H1 (cell line): Measurements from ENCODE around the gene MEGF11. TPM values are rescaled to one million over a fixed set of nuclear protein-coding genes. Genes with fewer than 3 reads are reported as not detected.

Experiments
- CTCF ChIA-PET: fragments of 300-600 bp; sonication (Branson Sonifier 250); formaldehyde crosslinking; loops from one replicate; lab custom pipeline; 2021; ENCODE audit not compliant: partially characterized antibody; lab: Charles Lee
- POLR2A ChIA-PET: fragments of 300-600 bp; sonication (Branson Sonifier 250); formaldehyde crosslinking; loops from one replicate; lab custom pipeline; 2021; ENCODE audit warnings: inconsistent platforms; ENCODE audit not compliant: partially characterized antibody; lab: Charles Lee
- DNase-seq, 2 experiments: peaks; one replicate each; pipeline versions ENCODE4 v3.0.0 to v3.0.0-alpha.2; 2010 to 2022; ENCODE audit warnings: low spot score in 2 of 2, low read depth in 1 of 2, mixed read lengths in 1 of 2
- FAIRE-seq: peaks from 2 replicates; lab custom pipeline; 2011; peaks lifted over from hg19 to GRCh38; lab: Jason Lieb, UNC
- H2AFZ ChIP-seq: 2 replicates; pipeline ENCODE4 v1.8.1; 2012; ENCODE audit warnings: low read length, inconsistent platforms
- H2AK5ac ChIP-seq: 2 replicates; pipeline ENCODE4 v1.6.1; 2013; ENCODE audit warnings: low read depth, low read length
- H2BK120ac ChIP-seq: replicated peaks from 2 replicates; pipeline ENCODE3; 2013; ENCODE audit warnings: low read depth, low read length, inconsistent platforms
- H2BK12ac ChIP-seq: 2 replicates; pipeline ENCODE4 v1.6.1; 2013; ENCODE audit warnings: low read depth, low read length
- H2BK15ac ChIP-seq: 2 replicates; pipeline ENCODE4 v1.6.1; 2013; ENCODE audit warnings: low read length
- H2BK20ac ChIP-seq: 2 replicates; pipeline ENCODE4 v1.6.1; 2013; ENCODE audit warnings: low read length
- H2BK5ac ChIP-seq: 2 replicates; pipeline ENCODE4 v1.6.1; 2013; ENCODE audit warnings: low read depth, low read length
- H3K14ac ChIP-seq: 2 replicates; pipeline ENCODE4 v1.6.1; 2013; ENCODE audit warnings: inconsistent platforms; ENCODE audit not compliant: insufficient read length
- H3K18ac ChIP-seq: 2 replicates; pipeline ENCODE4 v1.6.1; 2013; ENCODE audit warnings: low read length; ENCODE audit errors: extremely low read depth
- H3K23ac ChIP-seq: 2 replicates; pipeline ENCODE4 v1.6.1; 2013; ENCODE audit warnings: inconsistent platforms; ENCODE audit not compliant: insufficient read length
- H3K23me2 ChIP-seq: 2 replicates; pipeline ENCODE4 v1.6.1; 2013; ENCODE audit warnings: low read depth, low read length
- H3K27ac ChIP-seq: 2 replicates; pipeline ENCODE4 v1.6.1; 2011; ENCODE audit warnings: low read depth, low read length, inconsistent platforms
- H3K27me3 ChIP-seq, 4 experiments: replicated peaks in 1 of 4; 1 replicate in 1 of 4; 2 replicates in 3 of 4; pipeline versions ENCODE4 v1.6.1 to v1.8.1; 2011 to 2013; ENCODE audit warnings: low read length in 3 of 4, mild to moderate bottlenecking in 3 of 4, inconsistent platforms in 2 of 4, mixed read lengths in 2 of 4, moderate library complexity in 1 of 4; ENCODE audit not compliant: control insufficient read depth in 3 of 4, insufficient read depth in 3 of 4; ENCODE audit errors: extremely low read depth in 1 of 4
- H3K36me3 ChIP-seq, 4 experiments: 2 replicates each; pipeline versions ENCODE4 v1.6.1 to v1.8.1; 2011 to 2013; ENCODE audit warnings: mild to moderate bottlenecking in 4 of 4, low read length in 3 of 4, moderate library complexity in 2 of 4, control low read depth in 1 of 4, inconsistent platforms in 1 of 4; ENCODE audit not compliant: insufficient read depth in 4 of 4, control insufficient read depth in 2 of 4
- H3K4ac ChIP-seq: replicated peaks from 2 replicates; pipeline ENCODE3; 2013; ENCODE audit warnings: low read length, low read depth, mixed read lengths, inconsistent platforms; ENCODE audit not compliant: insufficient read length
- H3K4me1 ChIP-seq, 4 experiments: replicated peaks in 1 of 4; 1 replicate in 1 of 4; 2 replicates in 3 of 4; pipeline versions ENCODE4 v1.6.1 to v1.8.1; 2011 to 2013; ENCODE audit warnings: low read length in 3 of 4, inconsistent platforms in 2 of 4, mixed read lengths in 1 of 4; ENCODE audit not compliant: insufficient read depth in 4 of 4, control insufficient read depth in 3 of 4
- H3K4me2 ChIP-seq, 2 experiments: 2 replicates each; pipeline versions ENCODE4 v1.6.1 to v1.8.1; 2011 to 2013; ENCODE audit warnings: low read depth in 2 of 2, low read length in 2 of 2, control low read depth in 1 of 2, inconsistent platforms in 1 of 2, mild to moderate bottlenecking in 1 of 2; ENCODE audit not compliant: insufficient read depth in 1 of 2
- H3K4me3 ChIP-seq, 4 experiments: fragments of 200-600, 300-600 bp in 1 of 4; sonication (generic), shearing (Covaris generic), sonication (Bioruptor Twin) in 1 of 4; 2 replicates each; pipeline versions ENCODE4 v1.5.1 to v1.8.1; 2011 to 2016; ENCODE audit warnings: low read length in 4 of 4, low read depth in 3 of 4, control low read depth in 2 of 4, inconsistent platforms in 2 of 4, mild to moderate bottlenecking in 2 of 4, mixed read lengths in 1 of 4, moderate library complexity in 1 of 4; ENCODE audit not compliant: insufficient read depth in 2 of 4; ENCODE audit errors: extremely low read depth in 1 of 4
- H3K56ac ChIP-seq: replicated peaks from 2 replicates; pipeline ENCODE3; 2013; ENCODE audit warnings: low read depth, mild to moderate bottlenecking, mixed read lengths, low read length, inconsistent platforms; ENCODE audit not compliant: insufficient read length
- H3K79me1 ChIP-seq: 2 replicates; pipeline ENCODE4 v1.6.1; 2013; ENCODE audit warnings: low read depth, low read length, control low read depth
- H3K79me2 ChIP-seq, 2 experiments: 2 replicates each; pipeline versions ENCODE4 v1.6.1 to v1.8.1; 2012 to 2013; ENCODE audit warnings: low read length in 2 of 2, mild to moderate bottlenecking in 2 of 2, inconsistent platforms in 1 of 2; ENCODE audit not compliant: insufficient read depth in 2 of 2, control insufficient read depth in 1 of 2
- H3K9ac ChIP-seq, 4 experiments: replicated peaks in 1 of 4; 1 replicate in 1 of 4; 2 replicates in 3 of 4; pipeline versions ENCODE4 v1.6.1 to v1.8.1; 2011 to 2013; ENCODE audit warnings: low read depth in 3 of 4, low read length in 3 of 4, control low read depth in 2 of 4, mild to moderate bottlenecking in 2 of 4, moderate library complexity in 2 of 4, inconsistent platforms in 1 of 4; ENCODE audit errors: extremely low read depth in 1 of 4
- H3K9me3 ChIP-seq, 2 experiments: 2 replicates each; pipeline versions ENCODE4 v1.6.1 to v1.8.1; 2012 to 2013; ENCODE audit warnings: mild to moderate bottlenecking in 2 of 2, moderate library complexity in 2 of 2, control low read depth in 1 of 2, inconsistent platforms in 1 of 2, low read depth in 1 of 2, low read length in 1 of 2, mixed read lengths in 1 of 2; ENCODE audit not compliant: insufficient read depth in 2 of 2
- H4K20me1 ChIP-seq, 2 experiments: replicated peaks in 1 of 2; 2 replicates each; pipeline versions ENCODE3 to v1.8.1; 2011 to 2013; ENCODE audit warnings: inconsistent platforms in 2 of 2, low read length in 2 of 2, mild to moderate bottlenecking in 1 of 2; ENCODE audit not compliant: insufficient read depth in 2 of 2, control insufficient read depth in 1 of 2
- H4K5ac ChIP-seq: 2 replicates; pipeline ENCODE4 v1.6.1; 2013; ENCODE audit warnings: low read length, low read depth, mixed read lengths, inconsistent platforms; ENCODE audit not compliant: insufficient read length
- H4K8ac ChIP-seq: 2 replicates; pipeline ENCODE4 v1.8.0; 2013; ENCODE audit warnings: mild to moderate bottlenecking, moderate library complexity, low read length, inconsistent platforms; ENCODE audit not compliant: insufficient read depth; ENCODE audit errors: extremely low read depth
- H4K91ac ChIP-seq: replicated peaks from 2 replicates; pipeline ENCODE3; 2013; ENCODE audit warnings: low read length, mixed read lengths, inconsistent platforms; ENCODE audit not compliant: insufficient read length
- BRCA1 ChIP-seq: IDR thresholded peaks from 2 replicates; pipeline ENCODE4 v1.6.1; 2012; ENCODE audit warnings: low read depth, low read length, improper control_type of control experiment
- HDAC2 ChIP-seq, 2 experiments: fragments of 300-600 bp in 1 of 2; sonication (generic) in 1 of 2; IDR thresholded peaks; 2 replicates each; pipeline ENCODE4 v1.6.1; 2011 to 2012; ENCODE audit warnings: low read depth in 2 of 2, low read length in 2 of 2, mild to moderate bottlenecking in 2 of 2, moderate library complexity in 2 of 2, borderline replicate concordance in 1 of 2, inconsistent platforms in 1 of 2
- KDM1A ChIP-seq: fragments of 200-600, 300-600 bp; sonication (generic); IDR thresholded peaks from 2 replicates; pipeline ENCODE4 v1.7.1; 2016; ENCODE audit warnings: mild to moderate bottlenecking, low read length, borderline replicate concordance
- KDM5A ChIP-seq: fragments of 200-600 bp; IDR thresholded peaks from 2 replicates; pipeline ENCODE4 v1.7.1; 2012; ENCODE audit warnings: mild to moderate bottlenecking, low read length, inconsistent platforms, mixed read lengths
- PHF8 ChIP-seq: fragments of 200-600 bp; sonication (generic); conservative IDR thresholded peaks from 2 replicates; pipeline ENCODE4 v1.7.1; 2012; ENCODE audit warnings: low read depth, mild to moderate bottlenecking, inconsistent platforms, low read length, moderate library complexity
- POLR2A ChIP-seq, 2 experiments: IDR thresholded peaks; 1 replicate in 1 of 2; 2 replicates in 1 of 2; pipeline ENCODE4 v1.6.1; 2011; ENCODE audit warnings: low read depth in 2 of 2, low read length in 2 of 2, mild to moderate bottlenecking in 2 of 2; ENCODE audit errors: control extremely low read depth in 1 of 2
- SIX5 ChIP-seq: IDR thresholded peaks from 2 replicates; pipeline ENCODE4 v1.6.1; 2011; ENCODE audit warnings: mild to moderate bottlenecking, low read depth, low read length
- WGBS, 2 experiments: shearing (Covaris generic) in 1 of 2; methylation state at CpG; one replicate each; pipeline versions ENCODE4 v1.1.6 to v1.1.7; 2013 to 2015; ENCODE audit warnings: low lambda C conversion rate in 2 of 2, mixed read lengths in 2 of 2, inconsistent platforms in 1 of 2, low coverage in 1 of 2, missing lambda C conversion rate in 1 of 2; ENCODE audit not compliant: insufficient replicate concordance in 2 of 2, insufficient coverage in 1 of 2, insufficient read length in 1 of 2; ENCODE audit errors: extremely low coverage in 1 of 2, missing lambda C conversion rate in 1 of 2; 5-methylcytosine and 5-hydroxymethylcytosine counted together
- polyA plus RNA-seq, 7 experiments: library from polyadenylated mRNA; depleted of rRNA in 3 of 7; stranded (reverse) in 5 of 7; unstranded in 2 of 7; fragments of >200 nt in 5 of 7; fragments of 200-250 nt in 2 of 7; gene quantifications; 1 replicate in 5 of 7; 2 replicates in 1 of 7; 4 replicates in 1 of 7; pipeline versions ENCODE4 v1.2.1 to v1.2.3, GENCODE V29; 2011 to 2013; ENCODE audit warnings: missing spikeins in 2 of 7, mixed read lengths in 2 of 7
- total RNA-seq: library from RNA; stranded (reverse); fragmentation: NEBNext Ultra II Directional; extraction: Animal tissue kit (Norgen Biotek cat#: 25700); gene quantifications from 2 replicates; pipeline ENCODE4 v1.2.1, GENCODE V29; 2021

The MEGF11 gene
- total and polyA plus RNA-seq, 2 of the 8 experiments (the other 6 are each of a cell fraction or from before 2014, with no cell fraction given) = 4.4 to 4.8 TPM

DNA sequence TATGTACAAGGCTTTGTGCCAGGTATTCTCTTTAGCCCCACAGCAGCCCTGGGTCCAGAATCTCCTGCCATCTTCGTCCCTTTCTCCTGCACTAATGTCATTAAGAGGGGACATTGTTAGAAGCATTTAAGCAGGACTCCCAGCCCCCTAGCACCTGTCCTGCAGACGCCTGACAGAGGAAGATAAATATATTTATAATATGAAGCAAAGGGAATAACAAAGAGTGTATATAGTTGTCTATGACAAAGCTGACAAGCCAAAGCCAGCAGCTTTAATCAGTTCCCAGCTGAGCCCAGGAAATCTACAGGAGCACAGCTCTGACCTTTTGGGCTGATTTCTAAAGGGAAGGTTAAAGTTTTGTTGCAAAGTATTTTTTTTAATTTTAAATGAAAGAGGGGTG, 96.0 kb downstream of the MEGF11 start:
- DNase-seq (no peak), FAIRE-seq (no peak)
- no peak overlapping the region for H4K5ac ChIP-seq
- no peaks in the 10 kb centered on the region for H3K4me1 ChIP-seq
- H3K79me1 ChIP-seq = no peaks in the 10 kb centered on the region
- no peak overlapping the region for H4K8ac ChIP-seq
- no peak overlapping the region for H2BK5ac ChIP-seq
- H3K9ac ChIP-seq = no peak overlapping the region
- H3K14ac ChIP-seq = no peak overlapping the region
- ChIA-PET POLR2A (interaction anchor here (1.1 kb wide), 1 partner anchor 142 kb away, joined by 4 read pairs; no protein-coding TSS in a partner anchor), CTCF (interaction anchor here (0.8 to 3.8 kb wide), 9 partner anchors 10 to 176 kb away, joined by 3 to 12 read pairs (median 3); no protein-coding TSS in a partner anchor)
- H2BK20ac ChIP-seq = no peak overlapping the region
- no peaks in the 10 kb centered on the region for H3K36me3 ChIP-seq
- no peak overlapping the region for H4K91ac ChIP-seq
- no peaks in the 10 kb centered on the region for H4K20me1 ChIP-seq
- H2BK12ac ChIP-seq = no peak overlapping the region
- H3K4me3 ChIP-seq = no peak overlapping the region
- H3K79me2 ChIP-seq = no peaks in the 10 kb centered on the region
- H2AFZ ChIP-seq = no peak overlapping the region
- no peak overlapping the region for H3K23ac ChIP-seq
- H3K27me3 ChIP-seq = no peaks in the 10 kb centered on the region
- H3K18ac ChIP-seq = no peak overlapping the region
- peak overlapping the region; percentile 19 for H3K4ac ChIP-seq
- no peak overlapping the region for H3K4me2 ChIP-seq
- H3K27ac ChIP-seq = no peak overlapping the region
- no peak overlapping the region for H3K56ac ChIP-seq
- no peak for TF ChIP-seq KDM1A
- no peak for TF ChIP-seq SIX5
- TF ChIP-seq PHF8 = no peak
- TF ChIP-seq POLR2A (IDR thresholded peaks at IDR 0.05; ENCODE audit: control extremely low read depth in 1 of 2, low read depth in 2 of 2, low read length in 2 of 2) = no peak
- no peak for TF ChIP-seq KDM5A
- TF ChIP-seq HDAC2 (IDR thresholded peaks at IDR 0.05; ENCODE audit: borderline replicate concordance in 1 of 2, low read depth in 2 of 2, low read length in 2 of 2) = no peak
- TF ChIP-seq BRCA1 = no peak
- TF ChIP-seq, all 59 proteins: peak for 0
- no peak overlapping the region for H2AK5ac ChIP-seq
- WGBS, 2 experiments = 83% methylated on average over 2 of the region's 2 CpGs; no CpG with 5 or more reads in 1 of the 2 experiments
- no peaks in the 10 kb centered on the region for H3K23me2 ChIP-seq
- H3K9me3 ChIP-seq = no peaks in the 10 kb centered on the region
- no peak overlapping the region for H2BK15ac ChIP-seq
- H2BK120ac ChIP-seq = no peak overlapping the region
